HG03439 (cell line): ENCODE measurements around the gene ST6GALNAC4.

Source experiments
- ATAC-seq: cut with Tn5 transposase; IDR thresholded peaks from one replicate; pipeline ENCODE4 v1.9.1; 2021; ENCODE audit warnings: mild to moderate bottlenecking, moderate library complexity; ENCODE audit not compliant: unreplicated experiment

ST6GALNAC4 gene

DNA sequence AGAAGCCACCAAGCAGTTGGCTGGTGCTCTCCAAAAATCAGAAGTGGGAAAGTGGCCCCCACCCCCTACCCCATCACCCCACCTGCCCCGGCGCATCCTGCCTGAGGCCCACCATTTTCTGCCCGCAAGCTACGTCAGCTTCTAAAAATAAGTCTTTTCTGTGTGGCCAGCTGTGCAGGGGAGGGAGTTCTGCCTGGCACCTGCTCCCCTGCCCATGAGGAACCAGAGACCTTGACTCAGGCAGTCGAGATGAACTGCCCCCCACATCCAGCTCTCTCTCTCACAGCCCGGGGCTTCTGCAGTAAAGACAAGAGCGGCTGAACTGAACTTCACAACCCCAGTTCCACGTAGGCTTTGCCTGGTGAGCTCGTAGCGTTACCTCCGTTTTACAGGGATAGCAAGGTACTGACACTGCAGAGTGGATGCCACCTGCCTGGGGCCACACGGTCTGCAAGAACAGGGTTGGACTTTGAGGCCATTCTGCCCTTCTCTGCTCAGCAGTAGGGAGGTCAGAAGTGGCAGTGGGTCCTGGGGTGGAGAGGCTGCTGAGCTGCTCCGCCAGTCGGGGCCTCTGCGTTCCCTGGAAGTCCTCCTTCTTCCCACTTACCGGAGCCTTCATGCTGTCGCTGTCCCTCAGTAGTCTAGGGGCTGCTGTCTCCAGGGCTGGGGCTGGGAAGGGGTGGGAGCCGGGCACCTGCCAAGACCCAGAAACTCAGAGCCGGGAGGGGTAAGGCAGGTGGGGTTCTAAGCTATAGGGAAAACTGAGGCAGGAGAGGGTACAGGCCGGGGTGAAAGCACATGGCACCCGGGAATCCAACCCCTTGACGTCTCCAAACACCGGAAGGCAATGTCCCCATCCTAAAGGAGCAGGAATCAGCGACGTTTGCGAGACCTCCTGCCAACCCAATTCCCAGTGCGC, 781 bp downstream of the ST6GALNAC4 start:
- ATAC-seq = no peak

DNA sequence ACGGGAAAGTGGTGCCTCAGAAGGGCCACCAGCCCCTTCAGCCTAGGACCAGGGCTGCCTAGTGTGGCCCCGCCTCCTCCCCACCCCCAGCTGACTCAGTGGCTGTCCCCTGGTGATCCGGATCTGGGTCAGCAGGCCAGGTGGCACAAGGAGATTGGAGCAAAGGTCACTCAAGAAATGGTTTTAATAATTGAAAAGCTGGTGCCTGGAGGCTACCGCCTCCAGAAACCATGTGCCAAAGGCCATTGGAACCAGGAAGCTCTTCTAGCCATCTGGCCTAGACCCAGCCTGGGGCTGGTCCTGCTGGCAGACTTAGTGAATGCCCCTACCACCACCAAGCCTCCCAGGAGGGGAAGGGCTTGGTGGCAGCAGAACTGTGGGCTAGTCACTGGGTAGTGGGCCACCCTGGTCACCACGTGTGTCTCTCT, 1.5 kb downstream of the ST6GALNAC4 start:
- ATAC-seq = no peak

DNA sequence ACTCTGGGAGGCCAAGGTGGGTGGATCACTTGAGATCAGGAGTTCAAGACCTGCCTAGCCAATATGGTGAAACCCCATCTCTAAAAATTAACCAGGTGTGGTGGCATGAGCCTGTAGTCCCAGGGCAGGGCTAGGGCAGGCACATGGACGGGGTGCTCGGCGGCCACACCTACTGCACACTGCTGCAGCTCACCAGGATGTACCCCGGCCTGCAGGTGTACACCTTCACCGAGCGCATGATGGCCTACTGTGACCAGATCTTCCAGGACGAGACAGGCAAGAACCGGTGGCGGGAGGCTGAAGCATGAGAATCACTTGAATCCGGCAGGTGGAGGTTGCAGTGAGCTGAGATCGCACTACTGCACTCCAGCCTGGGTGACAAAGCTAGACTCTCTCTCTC, 3.2 kb downstream of the ST6GALNAC4 start:
- ATAC-seq = no peak

DNA sequence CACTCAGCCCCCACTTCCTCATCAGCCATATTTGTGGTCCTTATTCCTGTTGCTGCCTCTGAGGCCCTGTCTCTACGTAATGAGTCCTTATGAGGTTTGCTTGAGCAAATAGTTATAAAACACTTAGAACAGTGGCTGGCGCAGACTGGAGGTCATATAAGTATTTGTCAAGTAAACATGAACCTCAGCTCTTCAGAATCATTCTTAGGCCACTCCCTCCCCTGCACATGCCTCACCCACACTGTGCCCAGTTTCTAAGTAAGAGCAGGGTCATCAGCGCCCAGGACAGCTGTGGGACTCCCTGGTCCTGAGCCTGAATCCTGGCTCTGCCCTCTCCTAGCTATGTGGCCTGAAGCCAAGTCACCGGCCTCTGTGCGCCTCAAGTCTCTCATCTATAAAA, 4.0 kb downstream of the ST6GALNAC4 start:
- no peak for ATAC-seq

DNA sequence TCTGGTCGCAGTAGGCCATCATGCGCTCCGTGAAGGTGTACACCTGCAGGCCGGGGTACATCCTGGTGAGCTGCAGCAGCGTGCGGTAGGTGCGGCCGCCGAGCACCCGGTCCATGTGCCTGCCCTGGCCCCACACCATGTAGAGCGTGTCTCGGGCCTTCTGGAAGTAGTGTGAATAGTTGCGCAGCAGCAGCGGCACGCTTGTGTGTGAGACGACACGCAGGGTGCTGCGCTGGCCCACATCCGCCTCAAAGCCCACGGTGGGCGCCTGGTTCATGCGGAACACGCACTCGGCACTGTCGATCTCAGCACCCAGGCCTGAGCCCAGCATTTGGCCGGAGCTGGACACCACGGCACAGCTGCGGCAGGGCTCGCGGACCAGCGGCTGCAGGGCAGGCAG, 4.5 kb downstream of the ST6GALNAC4 start:
- no peak for ATAC-seq

DNA sequence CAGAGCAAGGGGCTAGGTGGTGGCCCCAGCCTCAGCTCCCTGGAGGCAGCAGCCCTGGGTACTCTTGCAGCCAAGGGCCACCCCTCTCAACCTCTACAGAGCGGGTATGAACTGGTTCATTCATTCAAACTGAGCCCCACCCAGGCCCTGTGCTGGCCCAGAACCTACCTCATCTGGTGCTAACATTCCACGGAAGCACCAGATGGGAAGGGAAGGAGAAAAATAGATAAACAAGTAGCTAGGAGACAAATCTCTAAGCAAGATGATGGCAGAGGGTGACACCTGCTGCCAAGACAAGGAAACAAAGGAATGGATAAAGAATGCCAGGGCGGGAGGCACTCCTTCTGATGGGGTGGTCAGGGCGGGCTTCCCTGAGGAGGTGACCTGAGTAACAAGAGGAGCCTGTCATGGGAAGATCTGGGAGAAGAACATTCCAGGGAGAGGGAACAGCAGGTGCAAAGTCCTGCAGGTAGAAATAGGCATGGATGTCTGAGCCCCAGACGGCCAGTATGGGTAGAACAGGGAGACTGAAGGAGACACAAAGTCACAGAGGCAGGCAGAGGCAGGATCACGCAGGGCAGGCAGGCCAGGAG, 6.1 kb downstream of the ST6GALNAC4 start:
- ATAC-seq = no peak

DNA sequence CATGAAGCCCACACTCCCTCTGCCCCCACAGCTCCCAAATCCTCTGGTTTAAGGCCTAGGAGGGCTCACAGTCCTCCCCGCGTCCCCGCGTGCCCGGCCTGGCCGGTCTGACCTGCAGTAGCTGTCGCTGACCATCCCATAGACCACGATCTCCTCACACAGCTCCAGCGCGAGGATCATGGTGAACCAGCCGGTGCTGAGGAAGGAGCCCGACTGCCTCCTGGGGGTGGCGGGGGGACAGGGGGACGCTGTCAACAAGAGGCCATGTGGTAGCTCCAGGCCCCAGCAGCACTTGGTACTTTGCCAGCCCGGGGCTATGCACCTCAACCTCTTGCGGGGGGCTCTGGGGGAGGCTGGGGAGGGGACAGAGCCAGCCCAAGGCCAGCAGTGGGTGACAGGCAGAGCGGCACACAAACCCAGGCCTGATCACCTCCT, 7.0 kb downstream of the ST6GALNAC4 start:
- ATAC-seq = no peak

DNA sequence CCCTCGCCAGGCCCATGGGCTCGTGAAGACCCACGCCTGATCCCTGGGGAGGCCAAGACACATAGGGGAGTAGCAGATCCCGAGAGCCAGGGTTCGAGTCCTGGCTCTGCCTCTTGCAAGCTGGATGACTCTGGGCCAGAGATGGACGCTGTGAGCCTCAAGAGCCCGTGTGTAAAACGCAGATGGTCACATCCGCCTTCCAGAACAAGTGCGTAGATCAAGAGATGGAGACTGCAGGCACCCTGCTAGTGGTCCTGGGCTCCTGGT, 8.2 kb downstream of the ST6GALNAC4 start:
- ATAC-seq = no peak

DNA sequence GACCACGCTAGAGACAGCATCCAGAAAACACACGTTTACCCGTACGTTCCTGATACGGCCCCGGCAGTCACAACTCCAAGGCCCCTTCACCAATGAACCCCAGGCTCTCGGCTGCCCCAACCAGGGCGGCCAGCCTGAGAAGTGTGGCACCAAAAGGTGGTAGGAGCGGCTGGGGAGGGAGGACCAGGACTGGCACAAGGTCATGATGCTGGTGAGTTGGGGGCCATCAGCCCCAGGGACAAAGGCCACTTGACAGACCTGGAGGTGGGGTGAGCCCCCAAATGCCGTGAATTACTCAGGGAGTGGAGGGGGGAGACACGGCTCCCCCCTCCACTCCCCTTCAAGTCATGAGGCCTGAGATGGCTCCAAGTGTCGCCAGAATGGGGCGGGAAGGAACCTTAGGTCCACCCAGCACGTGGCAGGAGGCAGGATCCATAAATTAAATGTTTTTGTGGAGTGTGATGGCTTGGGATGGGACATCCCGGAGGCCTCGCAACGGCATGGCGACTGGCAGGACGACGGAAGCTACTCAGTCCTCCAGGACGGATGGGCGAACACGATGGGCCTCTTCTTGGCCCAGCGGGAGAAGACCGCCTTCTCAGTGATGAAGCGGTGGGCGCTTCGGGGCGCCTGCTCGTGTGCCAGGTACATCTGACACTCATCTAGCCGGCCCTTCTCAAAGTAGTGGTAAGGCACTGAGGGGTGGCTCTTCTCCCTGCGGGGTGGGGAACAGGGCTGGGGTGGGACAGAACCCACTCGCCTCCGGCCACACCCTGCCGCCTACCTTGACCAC, 8.8 kb downstream of the ST6GALNAC4 start:
- ATAC-seq = no peak

DNA sequence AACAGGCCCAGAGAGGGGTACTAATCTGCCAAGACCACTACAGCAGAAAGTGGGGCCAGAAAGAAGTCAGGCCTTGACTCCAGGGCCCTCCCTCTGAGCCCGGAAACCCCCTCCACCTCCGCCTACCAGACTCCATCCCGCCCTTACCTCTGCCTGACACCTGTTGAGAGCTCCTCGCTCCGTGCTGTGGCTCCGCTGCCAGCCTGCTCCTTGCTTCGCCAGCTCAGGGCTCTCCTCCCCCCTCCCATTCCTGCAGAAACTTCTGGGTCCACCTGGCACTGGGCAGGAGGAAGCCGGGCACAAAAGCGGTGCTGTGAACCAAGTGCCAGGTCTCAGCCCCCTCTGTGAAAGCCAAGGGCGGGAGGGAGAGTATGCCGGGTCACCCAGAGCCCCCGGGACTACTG, 11.1 kb downstream of the ST6GALNAC4 start:
- ATAC-seq = no peak

DNA sequence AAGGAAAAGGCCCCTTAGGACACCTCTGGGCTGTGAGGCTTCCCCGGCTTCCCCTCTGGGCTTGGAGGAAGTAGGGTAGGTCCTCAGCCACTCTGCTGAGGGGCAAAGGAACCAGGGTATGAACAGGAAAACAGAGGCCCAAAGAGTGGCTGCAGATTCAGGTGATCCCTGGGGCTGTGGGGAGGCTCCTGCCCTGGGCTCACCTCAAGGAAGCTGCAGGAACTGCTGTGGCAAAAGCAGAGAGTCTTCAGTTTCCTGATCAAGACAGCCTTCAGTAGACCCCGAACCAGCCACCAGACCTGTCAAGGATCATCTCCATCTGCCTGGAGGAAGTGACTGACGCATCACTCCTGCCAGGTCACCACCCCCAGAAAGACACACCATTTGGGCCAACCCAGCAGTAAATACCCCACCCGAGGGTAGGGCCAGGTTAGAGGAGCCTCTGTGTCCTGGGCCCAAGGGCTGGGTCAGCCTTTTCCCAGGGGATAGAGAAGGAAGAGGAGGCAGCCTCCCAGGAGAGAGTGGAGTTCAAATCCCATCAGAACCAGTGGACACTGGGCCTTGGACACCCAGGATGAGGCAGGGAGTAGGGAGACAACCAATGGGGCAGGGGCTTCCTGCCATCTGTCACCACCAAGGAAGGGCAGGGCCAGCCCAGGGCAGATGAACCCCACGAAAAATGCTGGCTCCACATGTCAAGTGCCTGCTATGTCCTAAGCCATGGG, 11.7 kb downstream of the ST6GALNAC4 start:
- ATAC-seq = no peak

DNA sequence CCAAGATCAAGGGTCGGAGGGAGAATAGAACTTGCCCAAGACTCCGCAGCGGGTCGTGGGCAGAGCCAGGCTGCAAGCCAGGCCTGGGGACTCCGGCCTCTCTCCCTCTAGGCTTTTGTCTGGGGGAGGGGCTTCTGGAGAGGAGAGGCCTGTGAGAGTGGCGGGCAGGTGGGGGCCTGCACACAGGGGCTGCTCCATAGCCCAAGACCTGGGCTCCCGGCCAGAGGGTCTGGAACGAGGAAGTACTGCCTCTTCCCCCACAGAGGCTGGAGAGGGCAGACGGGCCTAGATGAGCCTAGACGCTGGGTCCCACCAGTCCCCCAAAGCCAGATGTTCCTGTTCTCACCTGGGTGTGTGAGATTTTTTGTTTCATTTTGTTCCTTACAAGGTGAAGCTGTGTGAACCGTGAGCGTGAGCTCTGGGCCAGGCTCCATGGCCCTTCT, 12.3 kb downstream of the ST6GALNAC4 start:
- no peak for ATAC-seq

DNA sequence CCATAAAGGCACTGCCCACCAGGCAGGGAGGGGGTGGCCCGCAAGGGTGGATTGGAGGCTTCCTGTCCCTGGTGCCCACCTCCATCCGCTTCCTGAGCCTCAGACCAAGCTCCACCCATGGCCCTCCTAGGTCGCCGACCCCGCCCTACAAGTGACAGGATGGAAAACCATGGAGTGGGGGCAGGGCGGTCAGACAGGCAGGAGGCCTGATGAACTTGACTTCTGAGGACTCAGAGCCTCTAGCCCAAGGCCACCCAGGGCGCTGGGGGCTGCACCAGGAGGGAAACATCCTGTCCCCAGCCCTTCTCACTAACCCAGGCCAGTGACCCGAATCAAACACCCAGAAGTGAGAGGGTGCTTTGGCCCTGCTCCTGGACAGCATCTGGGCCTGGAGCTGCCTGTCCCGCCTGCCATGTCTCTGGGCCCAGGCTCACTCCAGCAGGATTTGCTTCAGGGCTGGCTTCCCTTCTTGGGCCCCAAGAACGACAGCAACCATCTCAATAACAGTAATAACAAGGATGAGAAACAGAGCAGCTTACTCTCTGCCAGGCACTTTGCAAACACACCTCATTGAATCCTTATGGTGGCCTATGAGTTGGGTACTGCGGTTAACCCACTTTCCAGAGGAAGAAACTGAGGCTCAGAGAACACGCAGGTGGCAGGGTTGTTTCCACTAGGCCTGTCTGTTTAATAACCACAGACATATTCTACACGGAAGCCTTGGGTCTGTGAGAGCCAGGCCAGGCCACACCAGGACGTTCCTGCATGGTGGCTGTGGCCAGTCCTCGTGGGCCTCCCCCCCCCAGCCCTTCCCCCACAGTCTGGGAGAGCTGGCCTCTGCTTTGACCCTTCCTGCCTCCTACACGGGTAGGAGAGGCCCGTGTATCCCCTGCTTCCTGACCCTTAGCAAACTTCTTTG, 13.0 kb downstream of the ST6GALNAC4 start:
- no peak for ATAC-seq

DNA sequence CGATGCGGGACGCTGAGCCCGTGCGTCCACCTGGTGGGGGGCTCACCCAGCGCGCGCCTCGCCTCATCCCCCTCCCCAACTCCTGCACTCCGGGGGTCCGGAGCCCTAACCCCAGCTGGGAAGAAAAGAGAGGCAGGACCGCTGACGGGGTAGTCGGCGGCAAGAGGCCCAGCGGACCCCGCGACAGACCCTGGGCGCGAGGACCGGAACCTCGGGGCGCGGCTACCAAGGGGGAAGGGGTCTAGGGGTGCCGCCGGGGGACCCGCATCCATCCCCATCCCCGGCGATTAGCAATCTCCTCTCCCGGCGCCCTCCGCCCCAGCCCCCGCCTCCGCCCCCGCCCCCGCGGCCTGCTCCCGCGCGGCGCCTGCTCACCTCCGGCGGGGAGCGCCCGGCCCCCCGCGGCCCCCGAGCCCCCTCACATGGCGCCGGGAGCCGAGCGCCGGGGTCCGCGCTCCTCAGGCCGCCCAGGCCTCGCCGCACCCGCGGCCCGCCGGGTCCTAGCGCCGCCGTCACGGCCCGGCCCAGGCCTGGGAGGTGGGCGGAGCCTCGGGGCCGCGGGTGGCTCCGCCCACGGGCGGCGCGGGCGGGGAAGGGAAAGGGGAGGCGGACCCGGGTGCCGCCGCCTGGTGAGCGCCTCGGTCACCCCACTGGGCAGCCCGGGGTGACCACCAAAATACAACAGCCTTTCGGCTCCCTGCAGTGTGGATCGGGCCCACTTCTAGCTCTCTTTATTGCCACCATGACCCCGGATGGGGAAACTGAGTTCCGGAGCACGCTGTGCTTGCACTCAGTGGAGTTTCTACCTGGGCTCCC, 17.5 kb downstream of the ST6GALNAC4 start, which contains the start of gene ST6GALNAC6:
ST6GALNAC6 (minus strand) TSS at position 476 of the 816 bp plus-strand sequence. CDS start 1,622 bp downstream, outside the sequence.
- ATAC-seq = peak; percentile 41

DNA sequence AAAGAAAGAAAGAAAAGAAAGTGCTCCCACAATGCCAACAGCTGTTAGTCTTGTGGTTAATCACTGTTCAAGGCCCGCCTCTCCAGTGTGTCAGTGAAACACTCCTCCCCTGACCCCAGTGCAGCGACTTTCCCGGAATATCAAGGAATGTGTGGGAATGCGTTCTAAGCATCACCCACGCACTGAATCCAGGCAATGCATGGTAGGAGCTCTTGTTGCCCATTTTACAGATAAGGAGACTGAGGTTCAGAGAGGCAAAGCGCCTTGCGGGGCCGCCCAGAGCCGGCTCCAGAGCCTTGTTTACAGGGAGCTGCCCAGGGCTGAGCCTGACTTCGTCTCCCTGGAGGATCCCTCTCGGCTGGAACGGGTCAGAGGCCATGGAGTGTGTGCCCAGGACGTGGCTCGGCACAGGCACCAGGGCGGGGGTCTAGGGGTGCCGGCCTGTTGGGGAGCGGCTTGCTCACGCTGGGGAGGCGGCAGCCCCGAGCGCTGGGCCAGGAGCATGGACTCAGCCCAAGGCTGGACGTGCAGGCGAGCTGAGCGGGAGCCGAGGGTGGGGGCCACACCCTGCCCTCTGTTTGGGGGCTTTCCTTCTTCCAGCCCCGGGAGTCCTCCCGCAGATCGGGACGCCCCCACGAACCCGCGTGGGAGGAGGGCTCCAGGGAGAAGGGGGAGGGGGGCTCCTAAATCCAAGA, 18.3 kb downstream of the ST6GALNAC4 start:
- ATAC-seq = no peak

DNA sequence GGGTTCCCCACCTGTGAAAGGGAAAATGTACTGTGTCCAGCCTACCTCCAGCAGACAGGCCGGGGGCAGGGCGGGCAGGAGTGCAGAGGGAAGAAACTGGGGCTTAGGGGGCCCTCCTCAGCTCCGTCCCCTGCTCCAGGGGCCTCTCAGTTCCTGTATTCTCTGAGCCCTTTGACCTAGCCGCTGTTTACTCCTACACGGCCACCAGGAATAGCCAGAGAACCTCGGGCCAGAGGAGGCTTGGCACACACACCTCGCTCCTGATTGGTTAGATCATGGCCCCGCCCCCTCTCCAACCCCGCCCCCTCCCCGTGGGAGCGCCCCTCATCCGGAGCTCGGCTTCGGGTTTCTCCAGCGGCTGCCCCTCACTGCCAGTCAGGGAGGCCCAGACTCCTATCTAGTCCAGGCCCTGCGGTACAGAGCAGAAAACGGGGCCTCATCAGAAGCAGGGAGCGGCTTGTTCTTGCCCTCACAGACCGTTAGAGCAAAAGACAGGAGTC, 19.6 kb downstream of the ST6GALNAC4 start:
- no peak for ATAC-seq

DNA sequence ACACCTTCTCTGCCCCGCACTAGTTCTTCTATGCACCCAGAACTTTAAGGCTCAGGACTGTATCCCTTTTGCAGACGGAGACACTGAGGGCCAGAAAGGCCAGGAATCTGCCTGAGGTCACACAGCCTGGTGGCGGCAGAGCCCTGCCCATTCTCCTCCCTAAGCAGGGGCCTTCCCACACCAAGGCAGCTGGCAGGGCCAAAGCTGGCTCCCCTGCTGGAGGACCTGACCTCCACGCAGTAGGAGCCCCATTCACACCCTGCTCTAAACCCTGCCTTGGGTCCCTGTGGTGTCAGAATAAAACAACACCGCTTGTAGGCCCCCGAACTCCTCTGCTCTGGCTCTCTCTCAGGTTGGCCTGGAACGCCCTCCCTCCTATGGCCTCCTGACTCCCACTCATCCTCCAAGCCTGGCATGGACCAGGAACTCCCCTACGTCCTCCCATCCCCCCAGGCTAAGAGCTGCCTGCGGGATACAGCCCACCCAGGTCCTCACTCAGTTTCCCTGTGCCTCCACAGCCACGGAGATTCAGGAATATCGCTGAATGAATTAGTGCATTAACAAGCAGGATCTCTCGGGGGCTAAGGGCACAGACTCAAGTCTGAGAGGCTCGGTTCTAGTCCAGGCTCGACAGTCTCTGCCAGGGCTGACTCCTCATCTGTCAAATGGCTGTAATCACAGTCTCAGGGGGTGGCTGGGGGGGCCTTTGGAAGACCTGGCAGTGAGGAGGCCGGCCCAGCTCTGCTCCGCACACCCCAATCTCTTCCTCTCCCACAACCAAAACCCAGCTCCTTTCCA, 20.2 kb downstream of the ST6GALNAC4 start:
- no peak for ATAC-seq
